Measurements from ENCODE around the gene SEPTIN3. TPM values are rescaled to one million over a fixed set of nuclear protein-coding genes. Genes with fewer than 3 reads are reported as not detected.

Gene SEPTIN3
- total RNA-seq, 2 donors from 2014 or later: 0.46 to 2.3 TPM

- TF ChIP-seq POLR2AphosphoS5 (IDR thresholded peaks at IDR 0.05) (no peak), POLR2A (IDR thresholded peaks at IDR 0.05) (no peak), CTCF (IDR thresholded peaks at IDR 0.05) (no peak)
- Histone ChIP-seq H3K27ac (no peak overlapping the region), H3K4me3 (no peak overlapping the region), H3K27me3 (replicated peaks; ENCODE audit: insufficient read depth) (no peaks in the 10 kb centered on the region), H3K36me3 (no peaks in the 10 kb centered on the region), H3K9me3 (no peaks in the 10 kb centered on the region), H3K4me1 (replicated peaks) (peaks cover 4% of the 10 kb centered on the region)
- intact Hi-C loops (cut with DNase I): no loop called here
- DNase-seq (ENCODE audit: low spot score): no peak
- 73% methylated on average over 8 of the region's 8 CpGs for WGBS
Observed at GRCh38 chr22:41929418-41929810, 39.8 kb upstream of the SEPTIN3 start.

- no peaks in the 10 kb centered on the region for H3K36me3 ChIP-seq
- DNase-seq (ENCODE audit: low spot score): no peak
- H3K27me3 ChIP-seq (replicated peaks; ENCODE audit: insufficient read depth): no peaks in the 10 kb centered on the region
- WGBS: 80% methylated on average over 10 of the region's 10 CpGs
- H3K9me3 ChIP-seq: no peaks in the 10 kb centered on the region
- no peak overlapping the region for H3K4me3 ChIP-seq
- H3K4me1 ChIP-seq (replicated peaks): no peaks in the 10 kb centered on the region
- H3K27ac ChIP-seq: no peak overlapping the region
- intact Hi-C loops (cut with DNase I): no loop called here
- TF ChIP-seq POLR2AphosphoS5 (IDR thresholded peaks at IDR 0.05) (no peak), CTCF (IDR thresholded peaks at IDR 0.05) (no peak), POLR2A (IDR thresholded peaks at IDR 0.05) (no peak)
Observed at GRCh38 chr22:41931701-41932269, 37.5 kb upstream of the SEPTIN3 start.

GRCh38 chr22:41932353-41932752 is 36.9 kb upstream of the SEPTIN3 start:
- Histone ChIP-seq H3K36me3 (no peaks in the 10 kb centered on the region), H3K4me3 (no peak overlapping the region), H3K4me1 (replicated peaks) (no peaks in the 10 kb centered on the region), H3K27me3 (replicated peaks; ENCODE audit: insufficient read depth) (no peaks in the 10 kb centered on the region), H3K27ac (no peak overlapping the region), H3K9me3 (no peaks in the 10 kb centered on the region)
- intact Hi-C loops (cut with DNase I): no loop called here
- WGBS: 94% methylated on average over 9 of the region's 12 CpGs
- no peak for DNase-seq (ENCODE audit: low spot score)
- TF ChIP-seq CTCF (IDR thresholded peaks at IDR 0.05) (no peak), POLR2A (IDR thresholded peaks at IDR 0.05) (no peak), POLR2AphosphoS5 (IDR thresholded peaks at IDR 0.05) (no peak)

- no peak for DNase-seq (ENCODE audit: low spot score)
- Histone ChIP-seq H3K36me3 (no peaks in the 10 kb centered on the region), H3K9me3 (no peaks in the 10 kb centered on the region), H3K4me3 (no peak overlapping the region), H3K27me3 (replicated peaks; ENCODE audit: insufficient read depth) (no peaks in the 10 kb centered on the region), H3K4me1 (replicated peaks) (no peaks in the 10 kb centered on the region), H3K27ac (no peak overlapping the region)
- 78% methylated on average over 15 of the region's 16 CpGs for WGBS
- intact Hi-C loops (cut with DNase I): no loop called here
- TF ChIP-seq POLR2AphosphoS5 (IDR thresholded peaks at IDR 0.05): no peak
- TF ChIP-seq POLR2A (IDR thresholded peaks at IDR 0.05): no peak
- no peak for TF ChIP-seq CTCF (IDR thresholded peaks at IDR 0.05)
Observed at GRCh38 chr22:41933411-41934177, 35.6 kb upstream of the SEPTIN3 start.

Data from prostate gland (tissue), 2 donors.